ENCODE data around the gene CCNY. TPM values are rescaled to one million over a fixed set of nuclear protein-coding genes. Genes with fewer than 3 reads are reported as not detected.

The CCNY gene
- total and polyA plus RNA-seq, 2 of the 13 experiments (the other 11 are each of a cell fraction or from before 2014, with no cell fraction given) = 48.2 to 54.7 TPM

DNA sequence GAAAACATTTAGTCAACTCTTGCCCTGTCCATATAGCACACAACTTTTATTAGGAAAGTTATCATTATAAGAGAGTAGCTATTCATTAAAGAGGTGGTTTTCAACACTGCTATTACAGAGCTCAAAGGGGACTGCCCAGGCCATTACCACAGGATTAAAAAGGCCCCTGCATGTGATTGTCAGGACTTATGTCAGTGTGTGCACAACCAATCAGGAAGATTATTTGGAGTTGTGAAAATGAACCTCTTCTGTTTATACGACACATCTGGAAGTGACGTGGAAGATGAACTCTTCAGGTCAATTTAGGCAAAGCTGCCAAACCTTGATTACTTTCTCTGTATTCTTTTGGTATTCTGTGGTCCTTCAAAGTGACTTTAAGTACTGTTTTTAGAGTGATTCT lies 14.7 kb downstream of the CCNY start (continued):
- TF ChIP-seq, protein P1, sequence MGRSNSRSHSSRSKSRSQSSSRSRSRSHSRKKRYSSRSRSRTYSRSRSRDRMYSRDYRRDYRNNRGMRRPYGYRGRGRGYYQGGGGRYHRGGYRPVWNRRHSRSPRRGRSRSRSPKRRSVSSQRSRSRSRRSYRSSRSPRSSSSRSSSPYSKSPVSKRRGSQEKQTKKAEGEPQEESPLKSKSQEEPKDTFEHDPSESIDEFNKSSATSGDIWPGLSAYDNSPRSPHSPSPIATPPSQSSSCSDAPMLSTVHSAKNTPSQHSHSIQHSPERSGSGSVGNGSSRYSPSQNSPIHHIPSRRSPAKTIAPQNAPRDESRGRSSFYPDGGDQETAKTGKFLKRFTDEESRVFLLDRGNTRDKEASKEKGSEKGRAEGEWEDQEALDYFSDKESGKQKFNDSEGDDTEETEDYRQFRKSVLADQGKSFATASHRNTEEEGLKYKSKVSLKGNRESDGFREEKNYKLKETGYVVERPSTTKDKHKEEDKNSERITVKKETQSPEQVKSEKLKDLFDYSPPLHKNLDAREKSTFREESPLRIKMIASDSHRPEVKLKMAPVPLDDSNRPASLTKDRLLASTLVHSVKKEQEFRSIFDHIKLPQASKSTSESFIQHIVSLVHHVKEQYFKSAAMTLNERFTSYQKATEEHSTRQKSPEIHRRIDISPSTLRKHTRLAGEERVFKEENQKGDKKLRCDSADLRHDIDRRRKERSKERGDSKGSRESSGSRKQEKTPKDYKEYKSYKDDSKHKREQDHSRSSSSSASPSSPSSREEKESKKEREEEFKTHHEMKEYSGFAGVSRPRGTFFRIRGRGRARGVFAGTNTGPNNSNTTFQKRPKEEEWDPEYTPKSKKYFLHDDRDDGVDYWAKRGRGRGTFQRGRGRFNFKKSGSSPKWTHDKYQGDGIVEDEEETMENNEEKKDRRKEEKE (IDR thresholded peaks at IDR 0.05) = no peak
- TF ChIP-seq KDM6A (CRISPR knock-in tag; IDR thresholded peaks at IDR 0.05; ENCODE audit: low read depth) = no peak
- no peak for TF ChIP-seq TOPORS (CRISPR knock-in tag; IDR thresholded peaks at IDR 0.05)
- TF ChIP-seq, protein P2, sequence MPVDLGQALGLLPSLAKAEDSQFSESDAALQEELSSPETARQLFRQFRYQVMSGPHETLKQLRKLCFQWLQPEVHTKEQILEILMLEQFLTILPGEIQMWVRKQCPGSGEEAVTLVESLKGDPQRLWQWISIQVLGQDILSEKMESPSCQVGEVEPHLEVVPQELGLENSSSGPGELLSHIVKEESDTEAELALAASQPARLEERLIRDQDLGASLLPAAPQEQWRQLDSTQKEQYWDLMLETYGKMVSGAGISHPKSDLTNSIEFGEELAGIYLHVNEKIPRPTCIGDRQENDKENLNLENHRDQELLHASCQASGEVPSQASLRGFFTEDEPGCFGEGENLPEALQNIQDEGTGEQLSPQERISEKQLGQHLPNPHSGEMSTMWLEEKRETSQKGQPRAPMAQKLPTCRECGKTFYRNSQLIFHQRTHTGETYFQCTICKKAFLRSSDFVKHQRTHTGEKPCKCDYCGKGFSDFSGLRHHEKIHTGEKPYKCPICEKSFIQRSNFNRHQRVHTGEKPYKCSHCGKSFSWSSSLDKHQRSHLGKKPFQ (CRISPR knock-in tag; IDR thresholded peaks at IDR 0.05; ENCODE audit: insufficient replicate concordance) = no peak
- TF ChIP-seq ERF (CRISPR knock-in tag; IDR thresholded peaks at IDR 0.05) = no peak
- no peak for TF ChIP-seq ZNF629 (CRISPR knock-in tag; conservative IDR thresholded peaks at IDR 0.05)
- no peak for TF ChIP-seq TRIM22 (IDR thresholded peaks at IDR 0.05)

DNA sequence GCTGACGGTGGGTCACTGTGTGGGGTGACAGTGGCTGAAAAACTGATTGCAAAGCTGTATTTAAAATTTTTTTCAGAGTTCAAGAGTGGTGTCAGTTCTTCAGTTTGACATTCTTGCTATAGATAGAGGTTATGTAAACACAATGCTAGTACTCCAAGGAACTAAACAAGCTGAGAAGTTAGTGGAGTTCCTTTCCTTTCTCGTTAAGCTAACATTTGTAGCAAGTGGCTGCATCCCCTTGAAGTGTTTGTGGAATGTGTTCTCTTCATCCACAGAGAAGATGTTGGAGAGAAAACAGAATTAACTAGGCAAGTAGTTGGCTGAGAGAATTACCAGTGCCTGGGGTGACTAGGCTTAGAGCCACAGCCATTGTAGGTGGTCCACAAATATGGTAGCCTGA lies 15.8 kb downstream of the CCNY start:
- POLR2A ChIA-PET = interaction anchor here (2.2 kb wide), 1 partner anchor 12 kb away, joined by 8 read pairs; no protein-coding TSS in a partner anchor
- no peak for TF ChIP-seq ARNTL (CRISPR knock-in tag; IDR thresholded peaks at IDR 0.05)
- no peak for TF ChIP-seq LRRFIP1 (CRISPR knock-in tag; conservative IDR thresholded peaks at IDR 0.05)
- no peak for TF ChIP-seq ZNF713 (CRISPR knock-in tag; IDR thresholded peaks at IDR 0.05)

More for the DNA sequence above, 15.8 kb downstream of the CCNY start:
- Histone ChIP-seq H3K27me3 (ENCODE audit: control insufficient read depth in 1 of 2, insufficient read depth in 2 of 2, low read length in 2 of 2) (no peaks in the 10 kb centered on the region), H3K9ac (ENCODE audit: insufficient read depth, low read depth, low read length) (no peak overlapping the region), H4K20me1 (ENCODE audit: insufficient read depth, low read length) (peaks cover 21% of the 10 kb centered on the region), H3K9me3 (ENCODE audit: low read length) (no peaks in the 10 kb centered on the region), H3K4me2 (ENCODE audit: low read depth, low read length) (no peak overlapping the region), H3K27ac (ENCODE audit: extremely low read length, insufficient read depth, low read length) (no peak overlapping the region), H3K4me1 (ENCODE audit: insufficient read depth, low read length) (peaks cover 86% of the 10 kb centered on the region), H3K79me2 (ENCODE audit: insufficient read depth, low read length) (peaks cover 96% of the 10 kb centered on the region), H3K36me3 (replicated peaks in 1 of 2; ENCODE audit: control insufficient read depth in 1 of 2, insufficient read depth in 2 of 2, low read length in 2 of 2) (no peaks in the 10 kb centered on the region; a peak in 1 of 5 replicates), H2AFZ (ENCODE audit: low read length) (no peak overlapping the region), H3K4me3 (replicated peaks in 1 of 3; ENCODE audit: insufficient read depth in 1 of 3, low read depth in 2 of 3, low read length in 3 of 3) (no peak overlapping the region)
- 91% methylated on average over 2 of the region's 2 CpGs for WGBS (ENCODE audit: low lambda C conversion rate)
- intact Hi-C loops (cut with micrococcal nuclease; ENCODE audit: unreplicated experiment) (no loop called here), in situ Hi-C loops (cut with HindIII; ENCODE audit: extremely low pct_ligation_motif_present, low pct_unique_long_range_greater_than_20kb) (no loop called here)
- CTCF ChIA-PET (ENCODE audit: low intra/inter-chr PET ratio, low total read pairs) = no interaction called here
- BruUV-seq (replicated peaks) = no TSS peak
- ATAC-seq (no peak), FAIRE-seq (no peak), DNase-seq (ENCODE audit: low spot score) (no peak)

Data from HepG2 (cell line).